HepG2 (cell line): ENCODE results near the gene C1orf35.

ENCODE experiments used
- ELF1 ChIP-seq: sonication (generic); formaldehyde crosslinking; IDR thresholded peaks from 2 replicates; pipeline ENCODE4 v1.4.0; 2020; ENCODE audit warnings: missing genetic modification reagents
- PHF8 ChIP-seq: sonication (generic); formaldehyde crosslinking; IDR thresholded peaks from 2 replicates; pipeline ENCODE4 v1.5.0; 2020; ENCODE audit warnings: missing genetic modification reagents
- SIN3B ChIP-seq: fragments of 150-350 bp; IDR thresholded peaks from 2 replicates; pipeline ENCODE4 v1.6.1; 2014; ENCODE audit warnings: low read length
- TGIF2 ChIP-seq: IDR thresholded peaks from 2 replicates; pipeline ENCODE4 v1.6.1; 2016; ENCODE audit warnings: control low read depth, missing compliant biosample characterization
- ZNF282 ChIP-seq: fragments of 450-650 bp; IDR thresholded peaks from 2 replicates; pipeline ENCODE4 v1.6.1; 2018; ENCODE audit not compliant: partially characterized antibody
- ZNF644 ChIP-seq: IDR thresholded peaks from 2 replicates; pipeline ENCODE4 v1.6.1; 2016; ENCODE audit warnings: low read depth

DNA sequence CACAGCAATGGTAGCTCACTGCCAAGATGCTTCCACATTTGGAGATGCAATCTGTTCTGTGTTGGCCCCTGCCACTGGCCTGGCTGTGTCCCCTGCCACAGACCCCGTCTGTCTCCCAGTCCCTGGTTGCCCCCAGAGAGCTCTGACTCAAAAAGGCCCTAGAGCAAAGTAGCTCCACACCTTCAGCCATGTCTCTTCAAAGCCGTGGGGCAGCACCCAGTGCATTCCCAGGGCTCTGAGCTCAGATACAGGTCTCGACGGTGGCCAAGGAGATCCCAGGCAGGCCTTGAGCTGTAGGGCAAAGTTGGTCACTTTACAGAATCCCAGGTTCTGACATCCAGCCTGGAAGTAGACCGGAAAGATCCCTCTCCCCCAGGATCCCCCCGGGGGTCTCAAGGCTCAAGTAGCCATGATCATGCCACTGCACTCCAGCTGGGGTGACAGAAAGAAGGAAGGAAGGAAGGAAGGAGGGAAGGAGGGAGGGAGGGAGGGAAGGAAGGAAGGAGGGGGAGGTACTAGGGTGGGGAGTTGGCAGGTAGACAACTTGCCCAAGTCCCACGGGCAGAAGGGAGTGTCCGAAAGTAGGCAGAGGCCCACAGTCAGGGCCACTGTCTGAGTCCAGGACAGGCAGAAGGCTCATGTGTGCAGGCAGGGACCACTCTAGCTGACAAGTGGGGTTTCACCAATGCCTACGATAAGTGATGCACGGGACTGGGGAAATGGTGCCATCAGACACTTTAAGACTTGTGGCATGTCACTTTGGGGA is 25.4 kb downstream of the C1orf35 start:
- TF ChIP-seq TGIF2 (CRISPR knock-in tag): no peak
- TF ChIP-seq ZNF644 (CRISPR knock-in tag): no peak
- no peak for TF ChIP-seq SIN3B
- no peak for TF ChIP-seq ZNF282
- TF ChIP-seq PHF8 (CRISPR knock-in tag): no peak
- TF ChIP-seq ELF1 (CRISPR knock-in tag): no peak
